Neural progenitor cell (in vitro differentiated cells): Measurements from ENCODE around the gene TAS2R42.

Experiments used
- EZH2 ChIP-seq: fragments of 200-600 bp; sonication (generic); IDR thresholded peaks from 2 replicates; pipeline ENCODE4 v1.6.1; 2017; ENCODE audit warnings: antibody characterized with exemption, mild to moderate bottlenecking, moderate library complexity
- TF ChIP-seq, protein P1 (sequence below): fragments of 200-600 bp; sonication (generic); IDR thresholded peaks from 2 replicates; pipeline ENCODE4 v1.5.1; 2017; ENCODE audit warnings: antibody characterized with exemption, mild to moderate bottlenecking

- TF ChIP-seq, protein P1, sequence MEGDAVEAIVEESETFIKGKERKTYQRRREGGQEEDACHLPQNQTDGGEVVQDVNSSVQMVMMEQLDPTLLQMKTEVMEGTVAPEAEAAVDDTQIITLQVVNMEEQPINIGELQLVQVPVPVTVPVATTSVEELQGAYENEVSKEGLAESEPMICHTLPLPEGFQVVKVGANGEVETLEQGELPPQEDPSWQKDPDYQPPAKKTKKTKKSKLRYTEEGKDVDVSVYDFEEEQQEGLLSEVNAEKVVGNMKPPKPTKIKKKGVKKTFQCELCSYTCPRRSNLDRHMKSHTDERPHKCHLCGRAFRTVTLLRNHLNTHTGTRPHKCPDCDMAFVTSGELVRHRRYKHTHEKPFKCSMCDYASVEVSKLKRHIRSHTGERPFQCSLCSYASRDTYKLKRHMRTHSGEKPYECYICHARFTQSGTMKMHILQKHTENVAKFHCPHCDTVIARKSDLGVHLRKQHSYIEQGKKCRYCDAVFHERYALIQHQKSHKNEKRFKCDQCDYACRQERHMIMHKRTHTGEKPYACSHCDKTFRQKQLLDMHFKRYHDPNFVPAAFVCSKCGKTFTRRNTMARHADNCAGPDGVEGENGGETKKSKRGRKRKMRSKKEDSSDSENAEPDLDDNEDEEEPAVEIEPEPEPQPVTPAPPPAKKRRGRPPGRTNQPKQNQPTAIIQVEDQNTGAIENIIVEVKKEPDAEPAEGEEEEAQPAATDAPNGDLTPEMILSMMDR, result no peak
- no peak for TF ChIP-seq EZH2
Measured at GRCh38 chr12:11152725-11153124, 34.0 kb downstream of the TAS2R42 start.
